Mucosa of gallbladder (tissue), 1 donor: ENCODE data around the gene TMEM59. TPM values are rescaled to one million over a fixed set of nuclear protein-coding genes. Genes with fewer than 3 reads are reported as not detected.

Experiments
- DNase-seq: peaks from one replicate; pipeline ENCODE4 v3.0.0-alpha.2; 2020; ENCODE audit warnings: low spot score
- total RNA-seq: library from RNA; stranded (reverse); gene quantifications from one replicate; pipeline ENCODE4 v1.2.1, GENCODE V29; 2021
- donor health status: DM: no; HTN: no; CAD: no.

TMEM59 gene
- total RNA-seq, 1 donor from 2014 or later = 714 TPM

DNA sequence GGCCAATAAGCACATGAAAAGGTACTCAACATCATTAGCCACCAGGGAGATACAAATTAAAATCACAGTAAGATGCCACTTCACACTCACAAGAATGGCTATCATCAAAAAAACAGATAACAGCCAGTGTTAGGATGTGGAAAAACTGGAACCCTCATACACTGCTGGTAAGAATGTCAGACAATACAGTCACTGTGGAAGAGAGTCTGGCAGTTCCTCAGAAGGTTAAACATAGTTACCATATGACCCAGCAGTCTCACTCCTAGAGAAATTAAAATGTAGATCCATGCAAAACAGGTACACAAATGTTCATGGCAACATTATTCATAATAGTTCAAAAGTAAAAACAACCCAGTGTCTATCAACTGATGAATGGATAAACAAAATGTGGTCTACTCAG is 68.3 kb downstream of the TMEM59 start:
- no peak for DNase-seq

DNA sequence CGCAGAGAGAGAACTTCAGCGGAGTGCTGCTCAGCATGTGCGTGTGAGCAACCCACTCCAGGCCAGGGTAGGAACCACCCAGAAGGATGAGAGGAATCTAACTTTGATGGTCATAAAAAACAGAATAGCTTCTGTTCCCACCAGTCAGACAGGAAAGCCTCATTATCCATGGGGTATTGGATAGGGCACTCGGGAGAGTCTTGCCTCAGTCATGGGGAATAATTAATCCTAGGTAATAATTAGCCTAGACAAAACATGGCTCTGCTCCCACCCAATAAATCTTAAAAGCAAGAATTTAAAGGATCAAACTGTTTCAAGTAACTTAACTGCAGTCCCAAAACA is 70.3 kb downstream of the TMEM59 start:
- no peak for DNase-seq

DNA sequence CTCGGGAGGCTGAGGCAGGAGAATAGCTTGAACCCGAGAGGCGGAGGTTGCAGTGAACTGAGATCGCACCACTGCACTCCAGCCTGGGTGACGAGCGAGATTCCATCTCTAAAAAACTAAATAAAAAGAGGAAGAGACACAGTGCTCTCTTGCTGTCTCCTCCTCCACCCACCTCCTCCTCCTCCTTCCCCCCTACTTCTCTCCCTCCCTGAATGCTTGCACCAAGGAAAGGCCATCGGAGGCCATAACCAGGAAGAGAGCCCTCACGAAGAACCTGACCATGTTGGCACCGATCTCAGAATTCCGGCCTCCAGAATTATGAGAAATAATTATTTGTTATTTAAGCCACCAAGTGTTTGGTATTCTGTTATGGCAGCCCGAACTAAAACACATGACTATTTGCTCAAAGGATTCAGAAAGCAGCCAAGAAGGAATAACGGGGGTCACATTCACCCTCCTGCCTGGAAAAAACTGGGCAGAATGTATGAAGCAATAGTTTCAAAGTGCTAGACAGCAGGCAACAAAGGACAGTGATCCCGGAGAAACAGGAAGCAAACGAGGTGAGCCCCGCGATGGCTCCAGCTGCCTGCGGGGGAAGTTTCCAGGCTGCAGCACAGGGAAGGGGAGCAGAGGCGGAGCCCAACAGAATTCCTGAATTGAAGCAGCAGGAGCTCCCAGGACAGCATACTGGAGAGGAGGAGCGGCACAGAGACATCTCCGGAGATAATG is 70.8 kb downstream of the TMEM59 start:
- DNase-seq = peak; percentile 35

DNA sequence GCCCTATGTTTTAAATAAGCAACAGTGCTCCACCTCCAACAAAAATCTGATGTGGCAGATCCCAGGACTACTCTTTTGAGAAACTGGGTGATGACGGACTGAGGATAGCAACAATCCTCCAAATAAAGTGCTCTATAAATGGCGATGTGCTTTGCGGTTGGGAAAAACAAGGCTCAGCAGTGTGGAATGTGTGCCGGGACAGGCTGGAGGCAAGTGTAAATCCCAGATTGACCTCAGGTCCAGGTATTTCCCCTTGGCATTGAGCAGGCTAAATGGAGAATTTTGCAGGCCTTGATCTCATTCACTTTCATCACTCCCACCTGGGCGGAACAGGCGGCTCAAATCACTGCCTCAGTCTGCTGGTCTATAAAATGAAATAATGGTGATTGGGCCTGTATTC is 71.8 kb downstream of the TMEM59 start:
- DNase-seq = no peak

DNA sequence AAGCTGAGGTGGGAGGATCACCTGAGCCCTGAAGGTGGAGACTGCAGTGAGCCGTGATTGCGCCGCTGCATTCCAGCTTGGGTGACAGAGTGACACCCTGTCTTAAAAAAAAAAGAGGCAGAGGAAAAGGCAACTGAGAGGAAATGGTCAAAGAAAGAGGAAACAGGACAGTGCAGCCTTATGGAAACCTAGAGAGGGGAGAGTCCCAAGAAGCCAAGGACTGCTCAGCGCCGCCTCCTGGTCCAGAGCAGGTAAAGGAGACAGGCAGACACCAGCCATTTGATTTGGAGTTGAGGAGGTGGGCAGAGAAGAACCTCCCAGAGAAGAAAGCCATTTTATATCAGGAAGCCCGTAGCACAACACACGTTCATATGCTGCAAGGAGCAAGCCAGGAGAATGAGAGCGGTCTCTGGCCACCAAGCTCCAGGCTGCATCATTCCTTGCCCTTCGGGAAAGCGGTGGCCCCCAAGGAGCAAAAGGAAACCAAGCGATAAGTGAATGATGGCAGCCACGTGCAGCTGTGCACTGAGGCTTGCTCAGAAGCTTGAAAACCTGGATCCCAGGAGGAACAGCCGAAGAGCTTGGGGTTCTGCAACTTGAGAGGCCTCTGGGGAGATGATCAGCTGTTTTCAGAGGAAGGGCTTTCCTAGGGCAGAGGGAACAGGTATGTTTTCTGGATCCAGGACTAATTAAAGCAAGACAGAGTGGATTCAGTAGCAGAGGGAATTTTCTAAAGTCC is 73.1 kb downstream of the TMEM59 start:
- no peak for DNase-seq

Other genes with a start within 250 kb of the TMEM59 start
- gene NDC1, start 214.9 kb downstream of the TMEM59 start, total RNA-seq = 9.7 TPM
- 37.1 TPM for gene YIPF1, start 163.4 kb downstream of the TMEM59 start, total RNA-seq
- 6.2 TPM for gene DIO1, start 159.0 kb downstream of the TMEM59 start, total RNA-seq
- gene IFT25, start 107.5 kb downstream of the TMEM59 start, total RNA-seq = 24.4 TPM
- 25.7 TPM for gene LRRC42, start 106.9 kb downstream of the TMEM59 start, total RNA-seq
- gene LDLRAD1, start 35.0 kb downstream of the TMEM59 start, total RNA-seq = 1.3 TPM
- gene TCEANC2, start 404 bp upstream of the TMEM59 start, total RNA-seq = 6.0 TPM
- gene CDCP2, start 99.8 kb upstream of the TMEM59 start, total RNA-seq = not detected
- gene CYB5RL, start 146.8 kb upstream of the TMEM59 start, total RNA-seq = 7.8 TPM
- gene MRPL37, start 147.0 kb upstream of the TMEM59 start, total RNA-seq = 55.4 TPM